ENCODE data around the gene CENPL.
"Not testable (repeated sequence)": the region's sequence is repeated elsewhere in the genome, so short reads cannot be mapped to it uniquely, and the experiment has no call there.

DNA sequence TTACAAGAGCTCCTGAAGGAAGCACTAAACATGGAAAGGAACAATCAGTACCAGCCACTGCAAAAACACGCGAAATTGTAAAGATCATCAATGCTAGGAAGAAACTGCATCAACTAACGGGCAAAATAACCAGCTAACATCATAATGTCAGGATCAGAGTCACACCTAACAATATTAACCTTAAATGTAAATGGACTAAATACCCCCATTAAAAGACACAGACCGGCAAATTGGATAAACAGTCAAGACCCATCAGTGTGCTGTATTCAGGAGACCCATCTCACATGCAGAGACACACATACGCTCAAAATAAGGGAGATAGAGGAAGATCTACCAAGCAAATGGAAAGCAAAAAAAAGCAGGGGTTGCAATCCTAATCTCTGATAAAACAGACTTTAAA lies 11.0 kb downstream of the CENPL start:
- TF ChIP-seq, protein P1, sequence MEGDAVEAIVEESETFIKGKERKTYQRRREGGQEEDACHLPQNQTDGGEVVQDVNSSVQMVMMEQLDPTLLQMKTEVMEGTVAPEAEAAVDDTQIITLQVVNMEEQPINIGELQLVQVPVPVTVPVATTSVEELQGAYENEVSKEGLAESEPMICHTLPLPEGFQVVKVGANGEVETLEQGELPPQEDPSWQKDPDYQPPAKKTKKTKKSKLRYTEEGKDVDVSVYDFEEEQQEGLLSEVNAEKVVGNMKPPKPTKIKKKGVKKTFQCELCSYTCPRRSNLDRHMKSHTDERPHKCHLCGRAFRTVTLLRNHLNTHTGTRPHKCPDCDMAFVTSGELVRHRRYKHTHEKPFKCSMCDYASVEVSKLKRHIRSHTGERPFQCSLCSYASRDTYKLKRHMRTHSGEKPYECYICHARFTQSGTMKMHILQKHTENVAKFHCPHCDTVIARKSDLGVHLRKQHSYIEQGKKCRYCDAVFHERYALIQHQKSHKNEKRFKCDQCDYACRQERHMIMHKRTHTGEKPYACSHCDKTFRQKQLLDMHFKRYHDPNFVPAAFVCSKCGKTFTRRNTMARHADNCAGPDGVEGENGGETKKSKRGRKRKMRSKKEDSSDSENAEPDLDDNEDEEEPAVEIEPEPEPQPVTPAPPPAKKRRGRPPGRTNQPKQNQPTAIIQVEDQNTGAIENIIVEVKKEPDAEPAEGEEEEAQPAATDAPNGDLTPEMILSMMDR (IDR thresholded peaks at IDR 0.05; ENCODE audit: insufficient read depth, low read length) = not testable (repeated sequence)
- TF ChIP-seq POLR2AphosphoS5, GABPA (IDR thresholded peaks at IDR 0.05; ENCODE audit: low read depth): not testable (repeated sequence)
- TF ChIP-seq, protein P2, sequence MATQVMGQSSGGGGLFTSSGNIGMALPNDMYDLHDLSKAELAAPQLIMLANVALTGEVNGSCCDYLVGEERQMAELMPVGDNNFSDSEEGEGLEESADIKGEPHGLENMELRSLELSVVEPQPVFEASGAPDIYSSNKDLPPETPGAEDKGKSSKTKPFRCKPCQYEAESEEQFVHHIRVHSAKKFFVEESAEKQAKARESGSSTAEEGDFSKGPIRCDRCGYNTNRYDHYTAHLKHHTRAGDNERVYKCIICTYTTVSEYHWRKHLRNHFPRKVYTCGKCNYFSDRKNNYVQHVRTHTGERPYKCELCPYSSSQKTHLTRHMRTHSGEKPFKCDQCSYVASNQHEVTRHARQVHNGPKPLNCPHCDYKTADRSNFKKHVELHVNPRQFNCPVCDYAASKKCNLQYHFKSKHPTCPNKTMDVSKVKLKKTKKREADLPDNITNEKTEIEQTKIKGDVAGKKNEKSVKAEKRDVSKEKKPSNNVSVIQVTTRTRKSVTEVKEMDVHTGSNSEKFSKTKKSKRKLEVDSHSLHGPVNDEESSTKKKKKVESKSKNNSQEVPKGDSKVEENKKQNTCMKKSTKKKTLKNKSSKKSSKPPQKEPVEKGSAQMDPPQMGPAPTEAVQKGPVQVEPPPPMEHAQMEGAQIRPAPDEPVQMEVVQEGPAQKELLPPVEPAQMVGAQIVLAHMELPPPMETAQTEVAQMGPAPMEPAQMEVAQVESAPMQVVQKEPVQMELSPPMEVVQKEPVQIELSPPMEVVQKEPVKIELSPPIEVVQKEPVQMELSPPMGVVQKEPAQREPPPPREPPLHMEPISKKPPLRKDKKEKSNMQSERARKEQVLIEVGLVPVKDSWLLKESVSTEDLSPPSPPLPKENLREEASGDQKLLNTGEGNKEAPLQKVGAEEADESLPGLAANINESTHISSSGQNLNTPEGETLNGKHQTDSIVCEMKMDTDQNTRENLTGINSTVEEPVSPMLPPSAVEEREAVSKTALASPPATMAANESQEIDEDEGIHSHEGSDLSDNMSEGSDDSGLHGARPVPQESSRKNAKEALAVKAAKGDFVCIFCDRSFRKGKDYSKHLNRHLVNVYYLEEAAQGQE (IDR thresholded peaks at IDR 0.05; ENCODE audit: insufficient replicate concordance, low read depth) = not testable (repeated sequence)
